ENCODE data around the gene OOEP. TPM values are rescaled to one million over a fixed set of nuclear protein-coding genes. Genes with fewer than 3 reads are reported as not detected.

OOEP gene
- total RNA-seq, 3 donors from 2014 or later (not counting 1 experiment from before 2014, with no cell fraction given) = 0.35 to 1.1 TPM; not detected in 1

DNA sequence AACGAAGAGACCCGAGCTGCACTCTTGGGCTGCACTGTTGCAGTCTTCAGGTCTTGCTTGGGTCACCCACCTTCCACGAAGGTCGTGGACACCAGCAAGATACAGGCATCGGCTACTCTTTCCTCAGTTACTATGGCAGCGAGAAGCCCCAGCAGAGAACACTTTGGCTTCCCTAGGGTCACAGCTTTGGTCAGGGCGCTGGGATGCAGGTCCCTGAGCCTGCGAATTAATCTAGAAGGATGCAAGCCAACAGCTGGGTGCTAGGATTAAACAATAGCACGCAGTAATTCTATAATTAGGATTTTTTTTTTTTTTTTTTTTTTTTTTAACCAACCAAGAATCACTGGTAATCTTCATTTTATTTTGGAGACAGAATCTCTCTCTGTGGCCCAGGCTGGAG lies 5.1 kb downstream of the OOEP start:
- TF ChIP-seq, protein P1, sequence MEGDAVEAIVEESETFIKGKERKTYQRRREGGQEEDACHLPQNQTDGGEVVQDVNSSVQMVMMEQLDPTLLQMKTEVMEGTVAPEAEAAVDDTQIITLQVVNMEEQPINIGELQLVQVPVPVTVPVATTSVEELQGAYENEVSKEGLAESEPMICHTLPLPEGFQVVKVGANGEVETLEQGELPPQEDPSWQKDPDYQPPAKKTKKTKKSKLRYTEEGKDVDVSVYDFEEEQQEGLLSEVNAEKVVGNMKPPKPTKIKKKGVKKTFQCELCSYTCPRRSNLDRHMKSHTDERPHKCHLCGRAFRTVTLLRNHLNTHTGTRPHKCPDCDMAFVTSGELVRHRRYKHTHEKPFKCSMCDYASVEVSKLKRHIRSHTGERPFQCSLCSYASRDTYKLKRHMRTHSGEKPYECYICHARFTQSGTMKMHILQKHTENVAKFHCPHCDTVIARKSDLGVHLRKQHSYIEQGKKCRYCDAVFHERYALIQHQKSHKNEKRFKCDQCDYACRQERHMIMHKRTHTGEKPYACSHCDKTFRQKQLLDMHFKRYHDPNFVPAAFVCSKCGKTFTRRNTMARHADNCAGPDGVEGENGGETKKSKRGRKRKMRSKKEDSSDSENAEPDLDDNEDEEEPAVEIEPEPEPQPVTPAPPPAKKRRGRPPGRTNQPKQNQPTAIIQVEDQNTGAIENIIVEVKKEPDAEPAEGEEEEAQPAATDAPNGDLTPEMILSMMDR (IDR thresholded peaks at IDR 0.05) = no peak
- Histone ChIP-seq H3K4me1 (ENCODE audit: control insufficient read depth, insufficient read depth, low read length) (no peaks in the 10 kb centered on the region), H3K4me3 (ENCODE audit: low read length) (no peak overlapping the region), H3K27ac (ENCODE audit: low read length) (no peak overlapping the region), H3K36me3 (ENCODE audit: control insufficient read depth, insufficient read depth, low read length) (no peaks in the 10 kb centered on the region), H3K9me3 (ENCODE audit: control insufficient read depth, insufficient read depth, low read length) (no peaks in the 10 kb centered on the region), H3K27me3 (ENCODE audit: control insufficient read depth, insufficient read depth, low read length) (no peaks in the 10 kb centered on the region)
- Mint-ChIP-seq H3K36me3 (no peaks in the 10 kb centered on the region), H3K4me3 (no peak overlapping the region), H3K27ac (no peak overlapping the region), H3K27me3 (ENCODE audit: low read depth in 2 of 2) (no peaks in the 10 kb centered on the region), H3K4me1 (no peaks in the 10 kb centered on the region), H3K9me3 (no peaks in the 10 kb centered on the region)
- ATAC-seq = no peak
- DNase-seq = no peak
- intact Hi-C loops (cut with micrococcal nuclease) = no loop called here
- WGBS (ENCODE audit: insufficient coverage) = 89% methylated on average over 8 of the region's 9 CpGs

DNA sequence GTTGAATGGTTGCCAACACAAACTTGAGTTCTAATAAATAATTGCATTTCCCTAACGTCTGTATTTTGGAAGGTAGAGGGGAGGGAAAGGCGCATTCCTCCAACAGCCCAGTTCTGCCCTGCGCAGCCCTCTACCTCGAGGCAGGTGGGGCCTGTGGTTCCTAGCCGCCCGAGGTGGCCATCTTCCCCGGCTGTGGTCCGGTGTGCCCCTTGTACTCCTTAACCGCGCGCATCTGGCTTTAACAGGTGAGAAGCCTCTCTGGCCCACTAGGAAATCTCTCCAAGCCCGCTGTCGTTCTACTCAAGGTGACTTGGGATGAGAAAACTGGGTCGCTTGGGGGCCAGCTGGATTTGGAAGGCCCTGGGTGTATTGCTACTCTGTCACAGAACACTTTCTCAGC lies 5.6 kb downstream of the OOEP start:
- no peaks in the 10 kb centered on the region for H3K4me1 Mint-ChIP-seq
- H3K9me3 ChIP-seq (ENCODE audit: control insufficient read depth, insufficient read depth, low read length) = no peaks in the 10 kb centered on the region
- H3K4me3 ChIP-seq (ENCODE audit: low read length) = no peak overlapping the region
- H3K27me3 Mint-ChIP-seq (ENCODE audit: low read depth in 2 of 2) = no peaks in the 10 kb centered on the region
- no peak overlapping the region for H3K27ac Mint-ChIP-seq
- ATAC-seq = no peak
- no peaks in the 10 kb centered on the region for H3K9me3 Mint-ChIP-seq
- no peaks in the 10 kb centered on the region for H3K4me1 ChIP-seq (ENCODE audit: control insufficient read depth, insufficient read depth, low read length)
- WGBS (ENCODE audit: insufficient coverage) = 96% methylated on average over 14 of the region's 14 CpGs
- no peaks in the 10 kb centered on the region for H3K36me3 ChIP-seq (ENCODE audit: control insufficient read depth, insufficient read depth, low read length)
- H3K27me3 ChIP-seq (ENCODE audit: control insufficient read depth, insufficient read depth, low read length) = no peaks in the 10 kb centered on the region
- no peak overlapping the region for H3K27ac ChIP-seq (ENCODE audit: low read length)
- intact Hi-C loops (cut with micrococcal nuclease) = no loop called here
- no peak for DNase-seq
- TF ChIP-seq, protein P1 (IDR thresholded peaks at IDR 0.05) = no peak
- no peak overlapping the region for H3K4me3 Mint-ChIP-seq
- H3K36me3 Mint-ChIP-seq = no peaks in the 10 kb centered on the region

DNA sequence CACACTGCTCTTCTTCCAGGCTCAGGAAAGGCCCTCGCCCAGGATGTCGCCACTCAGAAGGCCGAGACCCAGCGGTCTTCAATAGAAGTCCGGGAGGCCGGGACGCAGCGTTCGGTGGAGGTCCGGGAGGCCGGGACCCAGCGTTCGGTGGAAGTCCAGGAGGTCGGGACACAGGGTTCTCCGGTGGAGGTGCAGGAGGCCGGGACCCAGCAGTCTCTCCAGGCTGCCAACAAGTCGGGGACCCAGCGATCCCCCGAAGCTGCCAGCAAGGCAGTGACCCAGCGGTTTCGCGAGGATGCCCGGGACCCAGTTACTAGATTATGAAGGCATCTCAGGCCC lies 6.2 kb downstream of the OOEP start:
- DNase-seq (no peak), ATAC-seq (no peak)
- H3K27ac ChIP-seq (ENCODE audit: low read length) = no peak overlapping the region
- H3K27ac Mint-ChIP-seq = no peak overlapping the region
- H3K36me3 ChIP-seq (ENCODE audit: control insufficient read depth, insufficient read depth, low read length) = no peaks in the 10 kb centered on the region
- H3K4me3 Mint-ChIP-seq = no peak overlapping the region
- H3K9me3 ChIP-seq (ENCODE audit: control insufficient read depth, insufficient read depth, low read length) = no peaks in the 10 kb centered on the region
- intact Hi-C loops (cut with micrococcal nuclease) = no loop called here
- no peaks in the 10 kb centered on the region for H3K27me3 Mint-ChIP-seq (ENCODE audit: low read depth in 2 of 2)
- no peaks in the 10 kb centered on the region for H3K4me1 Mint-ChIP-seq
- TF ChIP-seq, protein P1 (IDR thresholded peaks at IDR 0.05) = no peak
- H3K4me1 ChIP-seq (ENCODE audit: control insufficient read depth, insufficient read depth, low read length) = no peaks in the 10 kb centered on the region
- 96% methylated on average over 23 of the region's 23 CpGs for WGBS (ENCODE audit: insufficient coverage)
- no peaks in the 10 kb centered on the region for H3K36me3 Mint-ChIP-seq
- H3K9me3 Mint-ChIP-seq = no peaks in the 10 kb centered on the region
- no peaks in the 10 kb centered on the region for H3K27me3 ChIP-seq (ENCODE audit: control insufficient read depth, insufficient read depth, low read length)
- no peak overlapping the region for H3K4me3 ChIP-seq (ENCODE audit: low read length)

DNA sequence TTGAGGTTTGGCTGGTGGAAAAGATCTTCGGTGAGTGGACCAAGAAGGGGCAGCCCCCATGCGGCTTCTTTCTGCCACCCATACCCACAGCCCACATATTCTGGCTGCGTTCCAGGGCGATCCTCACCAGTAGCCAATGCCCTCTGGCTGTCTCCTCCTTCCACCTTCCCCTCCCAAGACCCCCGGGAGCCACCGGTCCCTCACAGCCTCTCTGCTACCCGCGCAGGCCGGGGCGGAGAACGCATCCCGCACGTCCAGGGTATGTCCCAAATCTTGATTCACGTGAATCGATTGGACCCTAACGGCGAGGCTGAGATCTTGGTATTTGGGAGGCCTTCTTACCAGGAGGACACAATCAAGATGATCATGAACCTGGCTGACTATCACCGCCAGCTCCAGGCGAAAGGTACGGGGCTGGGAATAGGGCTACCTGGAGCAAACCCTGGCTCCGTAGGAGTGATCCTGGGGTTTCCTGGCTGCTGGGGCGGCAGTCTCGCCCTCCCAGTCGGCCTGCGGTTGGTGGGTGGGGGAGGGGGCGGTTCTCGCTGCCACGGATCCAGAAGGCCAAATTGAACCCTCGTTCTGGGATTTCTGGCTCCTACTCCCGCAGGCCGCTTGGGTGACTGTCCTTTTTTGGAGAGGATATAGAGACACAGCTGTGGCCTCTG lies 6.7 kb downstream of the OOEP start:
- ATAC-seq = no peak

More for the DNA sequence above, 6.7 kb downstream of the OOEP start:
- Mint-ChIP-seq H3K36me3 (no peaks in the 10 kb centered on the region), H3K4me1 (no peaks in the 10 kb centered on the region), H3K27me3 (ENCODE audit: low read depth in 2 of 2) (no peaks in the 10 kb centered on the region), H3K9me3 (no peaks in the 10 kb centered on the region), H3K4me3 (no peak overlapping the region), H3K27ac (no peak overlapping the region)
- intact Hi-C loops (cut with micrococcal nuclease) = no loop called here
- H3K4me3 ChIP-seq (ENCODE audit: low read length) = no peak overlapping the region
- no peaks in the 10 kb centered on the region for H3K9me3 ChIP-seq (ENCODE audit: control insufficient read depth, insufficient read depth, low read length)
- TF ChIP-seq, protein P1 (IDR thresholded peaks at IDR 0.05) = no peak
- no peak for DNase-seq
- WGBS (ENCODE audit: insufficient coverage) = 96% methylated on average over 31 of the region's 31 CpGs
- no peak overlapping the region for H3K27ac ChIP-seq (ENCODE audit: low read length)
- no peaks in the 10 kb centered on the region for H3K36me3 ChIP-seq (ENCODE audit: control insufficient read depth, insufficient read depth, low read length)
- no peaks in the 10 kb centered on the region for H3K27me3 ChIP-seq (ENCODE audit: control insufficient read depth, insufficient read depth, low read length)
- H3K4me1 ChIP-seq (ENCODE audit: control insufficient read depth, insufficient read depth, low read length) = no peaks in the 10 kb centered on the region
